MM.1S (cell line): ENCODE data around the gene CLEC4M.

Source experiments
- DNase-seq: peaks from one replicate; pipeline ENCODE4 v3.0.0-alpha.2; 2015
- H2AFZ ChIP-seq: fragments of 300-600 bp; sonication (generic); 2 replicates; pipeline ENCODE4 v1.6.0; 2016; ENCODE audit warnings: antibody characterized with exemption, low read length
- H3F3A ChIP-seq: fragments of 300-600 bp; sonication (generic); 2 replicates; pipeline ENCODE4 v1.6.1; 2016; ENCODE audit warnings: mild to moderate bottlenecking, antibody characterized with exemption, low read length, moderate library complexity, mixed read lengths; ENCODE audit not compliant: insufficient read depth
- H3K27ac ChIP-seq: fragments of 300-600 bp; sonication (generic); 2 replicates; pipeline ENCODE4 v1.5.1; 2016; ENCODE audit warnings: mild to moderate bottlenecking, low read length
- H3K27me3 ChIP-seq: fragments of 300-600 bp; sonication (generic); replicated peaks from 2 replicates; pipeline ENCODE4 v1.6.0; 2016; ENCODE audit warnings: low read length; ENCODE audit not compliant: insufficient read depth
- H3K36me3 ChIP-seq: fragments of 300-600 bp; sonication (generic); replicated peaks from 2 replicates; pipeline ENCODE4 v1.6.1; 2016; ENCODE audit warnings: mild to moderate bottlenecking, low read length, mixed read lengths; ENCODE audit not compliant: insufficient read depth
- H3K4me1 ChIP-seq: fragments of 300-600 bp; sonication (generic); 2 replicates; pipeline ENCODE4 v1.6.1; 2016; ENCODE audit warnings: low read length, mixed read lengths
- H3K4me2 ChIP-seq: fragments of 300-600 bp; sonication (generic); 2 replicates; pipeline ENCODE4 v1.6.0; 2016; ENCODE audit warnings: low read depth, low read length
- H3K4me3 ChIP-seq: fragments of 300-600 bp; sonication (generic); 2 replicates; pipeline ENCODE4 v1.5.1; 2016; ENCODE audit warnings: low read length, mixed read lengths
- H3K79me2 ChIP-seq: fragments of 300-600 bp; sonication (generic); 2 replicates; pipeline ENCODE4 v1.6.1; 2016; ENCODE audit warnings: mixed run types, low read length, mixed read lengths
- H3K9ac ChIP-seq: fragments of 300-600 bp; sonication (generic); 2 replicates; pipeline ENCODE4 v1.6.1; 2016; ENCODE audit warnings: low read length, mixed read lengths
- H3K9me2 ChIP-seq: fragments of 300-600 bp; sonication (generic); replicated peaks from 2 replicates; pipeline ENCODE4 v1.6.1; 2016; ENCODE audit warnings: mild to moderate bottlenecking, low read length, mixed read lengths; ENCODE audit not compliant: insufficient read depth
- H3K9me3 ChIP-seq: fragments of 300-600 bp; sonication (generic); replicated peaks from 2 replicates; pipeline ENCODE4 v1.6.1; 2016; ENCODE audit warnings: mild to moderate bottlenecking, low read length, mixed read lengths; ENCODE audit not compliant: insufficient read depth
- H4K20me1 ChIP-seq: fragments of 300-600 bp; sonication (generic); 2 replicates; pipeline ENCODE4 v1.6.1; 2016; ENCODE audit warnings: mild to moderate bottlenecking, low read length, moderate library complexity, mixed read lengths; ENCODE audit not compliant: insufficient read depth
- EZH2 ChIP-seq: fragments of 300-600 bp; sonication (generic); optimal IDR thresholded peaks from 2 replicates; pipeline ENCODE3; 2017; ENCODE audit warnings: low read depth, mild to moderate bottlenecking, antibody characterized with exemption, low read length, mixed read lengths
- EZH2phosphoT487 ChIP-seq: fragments of 300-600 bp; sonication (generic); IDR thresholded peaks from 2 replicates; pipeline ENCODE4 v1.6.1; 2018; ENCODE audit warnings: antibody characterized with exemption, low read length
- TF ChIP-seq, protein P1 (sequence below): fragments of 300-600 bp; sonication (generic); IDR thresholded peaks from 2 replicates; pipeline ENCODE4 v1.5.1; 2016; ENCODE audit warnings: antibody characterized with exemption, low read length, mixed read lengths

CLEC4M gene

GRCh38 chr19:7720351-7720750, 42.7 kb upstream of the CLEC4M start:
- Histone ChIP-seq H2AFZ (no peak overlapping the region), H3K4me3 (no peak overlapping the region), H3K27ac (no peak overlapping the region), H3K9me3 (no peaks in the 10 kb centered on the region), H3K4me2 (no peak overlapping the region), H3K79me2 (no peaks in the 10 kb centered on the region), H4K20me1 (no peaks in the 10 kb centered on the region), H3F3A (no peaks in the 10 kb centered on the region), H3K9ac (no peak overlapping the region), H3K27me3 (peaks cover 88% of the 10 kb centered on the region), H3K9me2 (no peaks in the 10 kb centered on the region), H3K36me3 (no peaks in the 10 kb centered on the region), H3K4me1 (no peaks in the 10 kb centered on the region)
- no peak for DNase-seq
- TF ChIP-seq EZH2phosphoT487 (no peak), EZH2 (no peak)
- TF ChIP-seq, protein P1, sequence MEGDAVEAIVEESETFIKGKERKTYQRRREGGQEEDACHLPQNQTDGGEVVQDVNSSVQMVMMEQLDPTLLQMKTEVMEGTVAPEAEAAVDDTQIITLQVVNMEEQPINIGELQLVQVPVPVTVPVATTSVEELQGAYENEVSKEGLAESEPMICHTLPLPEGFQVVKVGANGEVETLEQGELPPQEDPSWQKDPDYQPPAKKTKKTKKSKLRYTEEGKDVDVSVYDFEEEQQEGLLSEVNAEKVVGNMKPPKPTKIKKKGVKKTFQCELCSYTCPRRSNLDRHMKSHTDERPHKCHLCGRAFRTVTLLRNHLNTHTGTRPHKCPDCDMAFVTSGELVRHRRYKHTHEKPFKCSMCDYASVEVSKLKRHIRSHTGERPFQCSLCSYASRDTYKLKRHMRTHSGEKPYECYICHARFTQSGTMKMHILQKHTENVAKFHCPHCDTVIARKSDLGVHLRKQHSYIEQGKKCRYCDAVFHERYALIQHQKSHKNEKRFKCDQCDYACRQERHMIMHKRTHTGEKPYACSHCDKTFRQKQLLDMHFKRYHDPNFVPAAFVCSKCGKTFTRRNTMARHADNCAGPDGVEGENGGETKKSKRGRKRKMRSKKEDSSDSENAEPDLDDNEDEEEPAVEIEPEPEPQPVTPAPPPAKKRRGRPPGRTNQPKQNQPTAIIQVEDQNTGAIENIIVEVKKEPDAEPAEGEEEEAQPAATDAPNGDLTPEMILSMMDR, result no peak

GRCh38 chr19:7722231-7722651, 40.8 kb upstream of the CLEC4M start:
- no peaks in the 10 kb centered on the region for H3K9me2 ChIP-seq
- H3K27ac ChIP-seq, result no peak overlapping the region
- H3K4me3 ChIP-seq, result no peak overlapping the region
- H3K79me2 ChIP-seq, result no peaks in the 10 kb centered on the region
- H2AFZ ChIP-seq, result no peak overlapping the region
- DNase-seq, result no peak
- H3K4me1 ChIP-seq, result no peaks in the 10 kb centered on the region
- no peaks in the 10 kb centered on the region for H3F3A ChIP-seq
- H3K36me3 ChIP-seq, result no peaks in the 10 kb centered on the region
- no peaks in the 10 kb centered on the region for H3K9me3 ChIP-seq
- H3K27me3 ChIP-seq, result peaks cover 87% of the 10 kb centered on the region
- TF ChIP-seq EZH2phosphoT487, result no peak
- TF ChIP-seq EZH2, result no peak
- TF ChIP-seq, protein P1, result no peak
- H4K20me1 ChIP-seq, result no peaks in the 10 kb centered on the region
- no peak overlapping the region for H3K9ac ChIP-seq
- no peak overlapping the region for H3K4me2 ChIP-seq

DNA sequence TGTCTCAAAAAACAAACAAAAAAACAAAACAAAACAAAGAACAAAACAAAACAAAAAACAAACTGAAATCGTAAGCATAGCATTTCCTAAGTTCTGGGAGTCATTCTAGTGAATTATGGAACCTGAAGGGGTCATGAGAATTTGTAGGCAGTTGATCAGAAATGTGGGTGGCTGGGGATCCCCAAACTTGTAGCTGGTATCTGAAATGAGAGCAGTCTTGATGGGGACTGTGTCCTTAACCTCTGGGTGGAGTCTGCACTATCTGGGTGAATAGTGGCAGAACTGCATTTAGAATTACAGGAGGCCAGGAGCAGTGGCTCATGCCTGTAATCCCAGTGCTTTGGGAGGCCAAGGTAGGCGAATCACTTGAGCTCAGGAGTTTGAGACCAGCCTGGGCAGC, 37.3 kb upstream of the CLEC4M start:
- H3K9me2 ChIP-seq, result no peaks in the 10 kb centered on the region
- TF ChIP-seq EZH2phosphoT487 (no peak), EZH2 (no peak)
- TF ChIP-seq, protein P1, result no peak
- H3K4me2 ChIP-seq, result no peak overlapping the region
- H3K27ac ChIP-seq, result no peak overlapping the region
- H3K4me1 ChIP-seq, result no peaks in the 10 kb centered on the region
- peaks cover 92% of the 10 kb centered on the region for H3K27me3 ChIP-seq
- DNase-seq, result no peak
- no peaks in the 10 kb centered on the region for H3K36me3 ChIP-seq
- H3K9ac ChIP-seq, result no peak overlapping the region
- no peak overlapping the region for H2AFZ ChIP-seq
- H3K9me3 ChIP-seq, result no peaks in the 10 kb centered on the region
- no peak overlapping the region for H3K4me3 ChIP-seq
- no peaks in the 10 kb centered on the region for H4K20me1 ChIP-seq
- no peaks in the 10 kb centered on the region for H3F3A ChIP-seq
- H3K79me2 ChIP-seq, result no peaks in the 10 kb centered on the region
